CD14-positive monocyte (primary cell): Measurements from ENCODE around the gene MOK. TPM values are rescaled to one million over a fixed set of nuclear protein-coding genes. Genes with fewer than 3 reads are reported as not detected.

ENCODE experiments used
- DNase-seq, 3 donors: peaks; one replicate each; pipeline ENCODE4 v3.0.0-alpha.2; 2011 to 2022
- H2AFZ ChIP-seq: 2 replicates; pipeline ENCODE4 v1.6.0; 2012; ENCODE audit warnings: mild to moderate bottlenecking, low read depth, low read length, inconsistent platforms; ENCODE audit not compliant: insufficient read depth, poor library complexity, severe bottlenecking
- H3K27ac ChIP-seq, 2 donors: 1 replicate in 1 of 2; 2 replicates in 1 of 2; pipeline ENCODE4 v1.5.1; 2012 to 2013; ENCODE audit warnings: low read length in 2 of 2, control low read depth in 1 of 2, inconsistent platforms in 1 of 2, low read depth in 1 of 2, mild to moderate bottlenecking in 1 of 2
- H3K27me3 ChIP-seq, 2 donors: one replicate each; pipeline versions ENCODE4 v1.6.0 to v1.6.1; 2011 to 2013; ENCODE audit warnings: low read length in 2 of 2; ENCODE audit not compliant: control insufficient read depth in 2 of 2, insufficient read depth in 2 of 2
- H3K36me3 ChIP-seq, 2 donors: replicated peaks in 1 of 2; 1 replicate in 1 of 2; 2 replicates in 1 of 2; pipeline versions ENCODE4 v1.5.1 to v1.6.1; 2012 to 2013; ENCODE audit warnings: low read length in 2 of 2, control low read depth in 1 of 2, inconsistent platforms in 1 of 2, mild to moderate bottlenecking in 1 of 2; ENCODE audit not compliant: insufficient read depth in 2 of 2, control insufficient read depth in 1 of 2
- H3K4me1 ChIP-seq, 2 donors: 1 replicate in 1 of 2; 2 replicates in 1 of 2; pipeline versions ENCODE4 v1.5.1 to v1.6.1; 2012 to 2013; ENCODE audit warnings: low read length in 2 of 2, control low read depth in 1 of 2, inconsistent platforms in 1 of 2, mild to moderate bottlenecking in 1 of 2, moderate library complexity in 1 of 2; ENCODE audit not compliant: insufficient read depth in 2 of 2, control insufficient read depth in 1 of 2
- H3K4me2 ChIP-seq: replicated peaks from 2 replicates; pipeline ENCODE3; 2012; ENCODE audit warnings: low read length, moderate library complexity, mild to moderate bottlenecking; ENCODE audit not compliant: poor library complexity, severe bottlenecking; ENCODE audit errors: extremely low read depth
- H3K4me3 ChIP-seq, 3 experiments: fragments of 200-600 bp in 1 of 3; sonication (generic) in 1 of 3; replicated peaks in 1 of 3; 1 replicate in 2 of 3; 2 replicates in 1 of 3; pipeline ENCODE4 v1.5.1; 2011 to 2013; ENCODE audit warnings: low read length in 3 of 3, mild to moderate bottlenecking in 3 of 3, control low read depth in 2 of 3, low read depth in 2 of 3, inconsistent platforms in 1 of 3, moderate library complexity in 1 of 3
- H3K79me2 ChIP-seq: 2 replicates; pipeline ENCODE4 v1.6.0; 2012; ENCODE audit warnings: mild to moderate bottlenecking, control low read depth, inconsistent platforms, low read length, moderate library complexity; ENCODE audit not compliant: insufficient read depth
- H3K9ac ChIP-seq: 2 replicates; pipeline ENCODE4 v1.6.0; 2017; ENCODE audit warnings: low read length, mild to moderate bottlenecking; ENCODE audit not compliant: insufficient read depth, poor library complexity, severe bottlenecking
- H3K9me3 ChIP-seq, 2 donors: replicated peaks in 1 of 2; 1 replicate in 1 of 2; 2 replicates in 1 of 2; pipeline versions ENCODE4 v1.5.1 to v1.6.1; 2012 to 2013; ENCODE audit warnings: low read length in 2 of 2, control low read depth in 1 of 2; ENCODE audit not compliant: control insufficient read depth in 1 of 2, insufficient read depth in 1 of 2
- H4K20me1 ChIP-seq: 2 replicates; pipeline ENCODE4 v1.6.0; 2012; ENCODE audit warnings: mild to moderate bottlenecking, low read length, control low read depth, moderate library complexity; ENCODE audit not compliant: insufficient read depth
- H3K27ac Mint-ChIP-seq, 7 donors: one replicate each; pipeline ENCODE4 v1.8.0; 2020; ENCODE audit warnings: mild to moderate bottlenecking in 7 of 7, mixed read lengths in 7 of 7, moderate library complexity in 6 of 7, inconsistent platforms in 2 of 7
- H3K27me3 Mint-ChIP-seq, 3 donors: one replicate each; pipeline ENCODE4 v1.8.0; 2021 to 2022; ENCODE audit warnings: low read depth in 3 of 3, mild to moderate bottlenecking in 3 of 3, mixed read lengths in 3 of 3, moderate library complexity in 3 of 3, inconsistent platforms in 1 of 3
- H3K36me3 Mint-ChIP-seq, 2 donors: one replicate each; pipeline ENCODE4 v1.8.0; 2020; ENCODE audit warnings: mixed read lengths in 2 of 2, inconsistent platforms in 1 of 2, mild to moderate bottlenecking in 1 of 2
- H3K4me1 Mint-ChIP-seq: one replicate; pipeline ENCODE4 v1.8.0; 2020; ENCODE audit warnings: mild to moderate bottlenecking, mixed read lengths
- H3K4me3 Mint-ChIP-seq, 2 donors: one replicate each; pipeline ENCODE4 v1.8.0; 2020; ENCODE audit warnings: mild to moderate bottlenecking in 2 of 2, mixed read lengths in 2 of 2, moderate library complexity in 1 of 2
- H3K9me3 Mint-ChIP-seq, 7 donors: one replicate each; pipeline ENCODE4 v1.8.0; 2020 to 2022; ENCODE audit warnings: mixed read lengths in 7 of 7, mild to moderate bottlenecking in 6 of 7, moderate library complexity in 6 of 7, inconsistent platforms in 2 of 7
- CTCF ChIP-seq: fragments of 200-600 bp; IDR thresholded peaks from one replicate; pipeline ENCODE4 v1.8.0; 2022; ENCODE audit warnings: antibody characterized with exemption, mild to moderate bottlenecking
- WGBS: methylation state at CpG from one replicate; pipeline ENCODE4 v1.1.5; 2013; ENCODE audit warnings: missing lambda C conversion rate; ENCODE audit not compliant: insufficient coverage; 5-methylcytosine and 5-hydroxymethylcytosine counted together
- intact Hi-C, 2 donors: fragments of 100-400 bp; cut with micrococcal nuclease; formaldehyde crosslinking; loops; one replicate each; pipeline versions ENCODE4 v1.15.0 to v1.15.1; 2023
- polyA plus RNA-seq, 3 donors: library from polyadenylated mRNA; depleted of rRNA in 1 of 3; unstranded in 2 of 3; stranded (reverse) in 1 of 3; fragments of 300-500 nt in 2 of 3; fragments of >200 nt in 1 of 3; fragmentation: Illumina TruSeq in 2 of 3; gene quantifications; 1 replicate in 2 of 3; 2 replicates in 1 of 3; pipeline ENCODE4 v1.2.3, GENCODE V29; 2012 to 2021

MOK gene
- polyA plus RNA-seq, 3 donors, result 0.67 to 3.4 (median 1.8) TPM

DNA sequence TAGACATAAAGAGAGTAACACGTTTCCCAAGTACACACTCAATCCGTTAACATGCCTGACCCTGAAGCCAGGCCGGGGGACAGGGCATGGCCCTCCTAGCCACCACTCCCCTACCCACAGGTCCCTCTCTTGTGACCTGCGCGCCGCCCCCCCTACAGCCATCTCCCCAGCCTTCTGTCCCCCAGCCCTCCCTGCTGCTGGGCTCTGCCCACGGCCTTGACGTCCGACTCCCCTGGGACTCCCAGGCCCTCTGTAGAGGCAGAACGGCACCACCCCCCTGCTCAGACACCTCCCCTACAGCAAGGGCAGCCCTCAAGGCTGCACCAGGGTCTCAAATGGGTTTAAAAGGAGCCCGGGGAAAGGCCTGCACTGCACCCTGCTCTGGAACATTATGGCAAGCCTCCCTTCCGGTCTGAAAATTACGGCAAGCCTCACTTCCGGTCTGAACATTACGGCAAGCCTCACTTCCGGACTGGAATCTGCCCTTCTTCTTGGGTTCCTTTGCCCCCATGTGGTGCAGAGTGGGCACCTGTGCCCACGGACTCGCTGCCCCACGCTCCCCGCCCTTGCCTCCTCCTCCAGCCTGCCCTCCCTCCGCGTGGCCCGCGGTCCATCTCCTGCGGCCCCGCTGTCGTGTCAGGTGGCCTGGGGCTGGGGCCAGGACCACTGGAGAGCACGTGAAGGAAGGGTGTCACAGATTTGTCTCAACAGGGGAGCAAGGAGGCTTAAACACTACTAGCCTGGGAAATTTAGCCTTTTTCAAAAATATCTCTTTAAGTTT lies 77.6 kb downstream of the MOK start:
- H3K79me2 ChIP-seq, result no peaks in the 10 kb centered on the region
- H3K4me2 ChIP-seq, result no peak overlapping the region
- no peak overlapping the region for H3K4me3 ChIP-seq
- Mint-ChIP-seq H3K4me3 (no peak overlapping the region), H3K27ac (no peak overlapping the region), H3K27me3 (no peaks in the 10 kb centered on the region), H3K4me1 (no peaks in the 10 kb centered on the region), H3K9me3 (peaks cover 0 to 2% (median 0%) of the 10 kb centered on the region in 7 donors), H3K36me3 (peaks cover 6 to 13% of the 10 kb centered on the region in 2 donors)
- WGBS, result 93% methylated on average over 25 of the region's 28 CpGs
- TF ChIP-seq CTCF, result no peak
- peaks cover 0 to 10% of the 10 kb centered on the region in 2 donors for H3K36me3 ChIP-seq
- no peak overlapping the region for H3K9ac ChIP-seq
- no peaks in the 10 kb centered on the region for H3K4me1 ChIP-seq
- H4K20me1 ChIP-seq, result no peaks in the 10 kb centered on the region
- H3K27me3 ChIP-seq, result no peaks in the 10 kb centered on the region
- intact Hi-C loops, result no loop called here
- H3K9me3 ChIP-seq, result no peaks in the 10 kb centered on the region
- H2AFZ ChIP-seq, result no peak overlapping the region
- H3K27ac ChIP-seq, result no peak overlapping the region
- no peak for DNase-seq

GRCh38 chr14:102226356-102227125 lies 78.4 kb downstream of the MOK start:
- Mint-ChIP-seq H3K4me3 (no peak overlapping the region), H3K9me3 (peaks cover 0 to 2% (median 0%) of the 10 kb centered on the region in 7 donors), H3K4me1 (no peaks in the 10 kb centered on the region), H3K27ac (no peak overlapping the region), H3K36me3 (peaks cover 6 to 16% of the 10 kb centered on the region in 2 donors), H3K27me3 (no peaks in the 10 kb centered on the region)
- no peaks in the 10 kb centered on the region for H3K79me2 ChIP-seq
- H3K9me3 ChIP-seq, result no peaks in the 10 kb centered on the region
- peaks cover 0 to 13% of the 10 kb centered on the region in 2 donors for H3K36me3 ChIP-seq
- no peak overlapping the region for H3K4me3 ChIP-seq
- TF ChIP-seq CTCF, result no peak
- H4K20me1 ChIP-seq, result no peaks in the 10 kb centered on the region
- no peaks in the 10 kb centered on the region for H3K4me1 ChIP-seq
- no peak overlapping the region for H2AFZ ChIP-seq
- no peak for DNase-seq
- H3K27ac ChIP-seq, result no peak overlapping the region
- intact Hi-C loops, result no loop called here
- no peak overlapping the region for H3K4me2 ChIP-seq
- H3K27me3 ChIP-seq, result no peaks in the 10 kb centered on the region
- 96% methylated on average over 27 of the region's 27 CpGs for WGBS
- H3K9ac ChIP-seq, result no peak overlapping the region
